Stimulated activated CD8-positive, alpha-beta memory T cell treated with anti-CD3 and anti-CD28 coated beads, Interleukin-4, amount 100 ng/mL, for 1 hour (primary cell): ENCODE measurements around the gene PADI2.
A peak's percentile ranks its signal among the peaks of the same experiment; 100 is the strongest.

ENCODE experiments used
- DNase-seq, 2 donors: peaks; one replicate each; pipeline ENCODE4 v3.0.0-alpha.2; 2020; ENCODE audit warnings: low read depth in 2 of 2, low spot score in 1 of 2

The PADI2 gene

DNA sequence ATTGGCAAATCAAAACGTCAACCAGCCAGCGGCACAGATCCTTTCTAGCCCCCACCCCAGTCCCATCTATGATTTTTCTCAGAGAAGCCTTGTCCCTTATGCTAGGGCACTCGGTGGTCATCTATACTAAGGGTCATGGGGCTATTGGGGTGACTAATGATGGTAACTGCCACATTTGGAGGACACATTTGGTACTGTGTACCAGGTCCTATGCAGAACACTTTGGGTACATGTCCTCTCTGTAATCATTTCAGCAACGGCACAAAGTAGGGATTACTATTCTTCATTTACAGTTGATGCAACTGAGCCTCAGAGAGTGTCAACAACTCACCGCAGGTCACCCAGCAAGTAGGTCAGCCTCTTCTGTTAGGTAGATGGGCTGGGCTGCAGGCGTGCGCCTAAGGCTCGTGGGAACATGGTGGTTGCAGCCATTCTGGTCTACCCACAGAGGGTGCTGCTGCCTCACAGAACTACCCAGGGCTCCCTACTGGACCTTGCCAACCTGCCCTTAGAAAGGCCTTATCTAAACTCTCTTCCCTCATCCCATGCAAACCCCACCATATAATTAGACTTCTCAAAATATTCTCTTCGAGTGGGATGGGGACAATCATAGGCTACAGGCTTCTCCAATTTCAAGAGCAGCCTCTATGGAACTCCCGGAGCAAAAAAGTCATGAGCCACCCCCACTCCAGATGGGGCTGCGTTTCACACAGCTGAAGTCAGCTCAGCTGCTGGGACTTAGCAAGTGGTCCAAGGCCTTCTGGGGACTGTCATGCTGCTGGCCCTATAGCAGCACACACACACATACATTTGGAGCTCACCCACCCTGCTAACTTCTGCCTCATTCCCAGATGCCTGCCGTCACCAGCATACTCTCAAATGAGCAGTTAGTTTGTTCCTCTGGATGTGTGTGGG lies 59.6 kb downstream of the PADI2 start:
- DNase-seq = no peak

DNA sequence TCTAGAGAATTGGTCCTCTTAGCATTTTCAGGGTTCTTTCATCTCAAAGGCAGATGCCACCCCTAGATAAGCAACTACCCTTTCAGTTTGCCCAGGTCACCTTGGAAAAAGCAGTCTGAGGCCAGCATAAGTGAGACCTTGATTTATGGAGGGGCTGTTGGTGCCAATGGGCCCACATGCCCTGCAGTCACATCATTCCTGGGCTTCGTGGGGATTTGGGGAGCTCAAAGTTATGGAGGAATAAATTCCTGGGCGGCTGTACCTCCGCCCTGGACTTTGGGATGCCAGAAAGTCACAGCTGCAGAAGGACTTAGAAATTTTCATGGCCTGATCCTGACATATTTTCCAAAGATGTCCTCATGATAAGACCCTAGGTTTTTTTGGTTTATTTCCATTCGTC lies 62.7 kb downstream of the PADI2 start:
- DNase-seq = no peak

DNA sequence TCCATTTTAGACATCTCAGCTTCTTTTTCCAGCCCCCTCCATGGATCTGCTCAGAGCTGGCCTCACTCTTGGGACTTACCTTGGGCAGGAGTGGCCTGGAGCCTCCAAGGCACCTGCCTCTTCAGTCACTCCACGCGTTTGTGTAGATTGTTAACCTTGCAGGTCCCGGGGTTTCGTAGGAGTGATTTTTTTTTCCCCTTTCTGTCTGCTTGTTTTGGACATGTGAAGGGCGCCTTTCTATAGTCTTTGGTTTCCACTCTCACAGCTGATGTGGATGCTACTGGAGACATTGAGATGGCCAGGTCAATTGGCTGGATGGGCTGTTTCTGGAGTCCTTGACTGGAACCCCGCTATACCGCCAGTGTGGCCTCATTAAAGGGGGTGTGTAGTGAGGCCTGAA lies 63.5 kb downstream of the PADI2 start:
- DNase-seq = no peak

DNA sequence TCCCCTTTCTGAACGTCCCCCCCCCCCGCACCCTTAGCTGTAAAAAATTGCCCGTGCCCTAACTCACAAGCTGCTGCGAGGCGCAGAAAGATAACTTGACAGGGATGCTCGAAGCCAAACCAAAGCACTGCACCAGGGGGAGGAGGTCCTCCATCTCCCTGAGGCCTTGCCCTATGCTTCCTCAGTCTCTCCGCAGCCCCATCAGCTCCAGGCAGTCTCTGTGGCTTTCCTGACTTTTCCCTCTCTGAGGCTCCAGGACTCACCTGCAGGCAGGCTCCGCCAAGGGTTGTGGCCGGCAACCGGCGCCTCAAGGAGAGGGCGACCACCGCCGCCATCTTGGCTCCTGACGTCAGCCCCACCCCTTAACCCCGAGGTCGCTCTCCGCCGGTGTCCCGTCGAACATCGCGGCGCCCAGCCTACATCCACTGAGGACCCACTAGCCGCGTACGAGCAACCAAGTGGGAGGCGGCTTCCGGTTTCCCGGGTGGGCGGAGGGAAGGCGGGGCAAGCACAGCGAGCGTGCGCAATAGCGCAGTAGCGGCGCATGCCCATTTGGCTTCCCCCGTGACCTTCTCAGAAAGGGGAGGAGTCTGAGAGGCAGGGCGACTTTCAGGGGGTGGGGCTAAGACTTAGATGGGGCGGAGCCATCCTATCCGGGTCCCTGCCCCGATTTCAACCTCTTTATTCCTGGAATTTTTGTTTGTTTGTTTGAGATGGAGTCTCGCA lies 65.4 kb downstream of the PADI2 start, which contains the start of gene SDHB:
SDHB (minus strand) TSS at position 348 of the 726 bp plus-strand sequence; CDS start at position 335, 13 bp downstream.
- peak; percentile 97 to 99 for DNase-seq

DNA sequence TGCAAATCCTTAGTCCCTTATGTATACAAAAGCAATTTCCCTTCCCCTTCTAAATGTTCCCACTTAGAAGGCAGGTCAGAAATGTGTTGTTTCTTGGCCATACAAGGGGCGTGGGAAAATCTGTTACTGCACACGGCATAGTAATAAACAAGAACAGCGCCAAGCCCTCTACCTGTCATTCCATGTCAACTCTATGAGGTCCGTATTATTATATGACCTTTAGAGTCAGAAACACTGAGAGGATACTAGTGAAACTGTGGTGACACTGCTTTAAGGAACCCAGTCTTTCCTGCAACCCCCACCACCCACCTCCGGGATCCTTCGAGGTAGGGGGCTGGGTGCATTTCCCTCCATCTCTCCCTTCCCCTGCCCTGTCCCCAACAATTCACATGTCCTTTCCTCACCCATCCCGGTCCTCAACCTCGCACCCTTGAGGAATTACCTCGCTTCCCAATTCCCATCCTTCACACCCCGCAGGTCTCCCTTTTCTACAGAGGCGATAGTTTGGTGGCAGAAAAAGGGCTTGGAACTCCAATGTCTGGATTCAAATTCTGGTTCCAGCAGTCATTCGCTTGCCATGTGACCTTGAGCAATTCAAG lies 66.1 kb downstream of the PADI2 start:
- DNase-seq = no peak

DNA sequence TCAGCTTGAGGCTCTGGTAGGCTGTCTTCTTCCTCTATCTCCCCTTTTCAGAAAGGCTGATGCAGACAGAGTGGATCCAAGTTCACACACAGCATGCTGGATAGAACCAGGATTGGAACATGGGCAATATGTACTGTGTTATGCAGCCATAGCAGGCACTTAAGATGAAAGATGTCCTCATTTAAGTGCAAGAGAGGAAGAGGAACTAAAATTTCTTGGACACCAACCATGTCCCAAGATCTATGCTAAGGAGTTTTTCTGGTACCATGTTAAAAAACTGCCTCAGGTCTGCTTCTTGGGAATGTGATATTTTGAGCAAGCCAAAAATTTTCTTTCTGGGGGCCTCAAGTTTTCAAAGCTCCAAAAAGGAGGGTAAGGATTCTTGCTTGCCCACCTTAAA lies 66.6 kb downstream of the PADI2 start:
- no peak for DNase-seq

DNA sequence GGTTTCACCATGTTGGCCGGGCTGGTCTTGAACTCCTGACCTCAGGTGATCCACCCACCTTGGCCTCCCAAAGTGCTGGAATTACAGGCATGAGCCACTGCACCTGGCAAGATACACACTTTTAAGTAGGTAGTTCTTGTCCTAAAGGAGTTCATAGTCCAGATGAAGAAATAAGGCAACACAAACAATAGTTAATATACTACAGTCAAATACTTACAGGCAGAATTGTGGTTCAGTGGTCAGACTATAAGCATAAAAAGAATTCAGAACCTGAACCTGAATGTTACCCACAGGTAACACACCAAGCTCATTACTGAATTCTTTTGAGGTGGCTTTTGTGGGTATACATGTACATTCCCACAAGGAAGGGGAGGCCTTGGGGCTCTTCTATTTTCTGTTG lies 67.2 kb downstream of the PADI2 start:
- DNase-seq = no peak

DNA sequence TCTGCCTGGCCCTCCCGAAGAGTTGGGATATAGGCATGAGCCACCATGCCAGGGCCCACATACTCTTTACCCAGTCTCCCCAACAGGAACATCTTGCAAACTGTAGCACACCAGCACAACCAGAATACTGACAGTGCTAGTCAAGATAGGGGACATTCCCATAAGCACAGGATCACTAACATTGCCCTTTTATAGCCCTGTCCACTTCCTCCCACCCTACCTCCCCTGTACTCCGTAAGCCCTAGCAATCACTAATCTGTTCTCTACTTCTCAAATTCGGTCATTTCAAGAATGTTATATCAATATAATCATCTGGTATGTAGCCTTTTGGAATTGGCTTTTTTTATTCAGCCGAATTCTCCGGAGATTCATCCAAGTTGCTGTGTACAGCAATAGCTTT lies 71.3 kb downstream of the PADI2 start:
- DNase-seq = no peak

DNA sequence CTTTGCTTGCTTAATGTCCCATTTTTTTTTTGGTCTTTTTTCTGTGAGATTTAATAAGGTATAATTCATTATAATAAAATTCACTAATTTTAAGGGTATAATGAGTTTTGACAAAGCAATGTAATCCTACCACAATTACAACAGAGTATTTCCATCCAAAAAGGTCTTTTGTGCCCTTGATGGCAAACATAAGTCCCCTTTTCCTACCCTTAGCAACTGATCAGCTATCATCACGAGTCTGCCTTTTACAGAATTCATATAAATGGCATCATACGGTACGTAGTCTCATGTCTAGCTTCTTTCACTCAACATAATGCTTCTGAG lies 73.0 kb downstream of the PADI2 start:
- no peak for DNase-seq

DNA sequence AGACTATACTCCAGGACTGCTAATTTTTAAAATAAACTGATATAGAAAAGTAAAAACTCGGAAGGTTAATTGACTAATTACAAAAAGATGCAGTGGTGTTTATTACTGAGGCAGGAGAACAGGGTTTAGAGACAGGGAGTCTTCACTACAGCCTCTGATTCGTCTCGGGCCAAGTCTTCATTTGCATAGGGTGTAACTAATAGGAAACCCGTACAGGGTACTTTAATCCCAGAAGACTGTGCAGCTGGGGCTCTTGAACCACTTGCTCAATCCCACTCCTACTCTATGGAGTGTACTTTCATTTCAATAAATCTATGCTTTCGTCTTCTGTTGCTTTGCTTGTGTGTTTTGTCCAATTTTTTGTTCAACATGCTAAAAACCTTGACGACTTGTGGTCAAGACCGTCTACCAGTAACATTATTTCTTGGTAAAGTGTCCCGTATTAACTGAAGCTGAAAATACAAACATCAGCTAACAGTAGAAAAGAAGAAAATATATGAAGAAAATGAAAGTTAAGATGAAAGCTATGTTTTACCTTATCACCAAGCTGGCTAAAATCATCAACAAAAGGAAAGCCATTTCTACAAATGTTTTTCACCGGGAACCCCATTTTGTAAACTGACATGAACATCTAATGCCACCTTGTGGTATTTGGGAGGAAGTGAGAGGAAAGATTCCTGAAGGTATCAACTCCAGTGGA lies 73.5 kb downstream of the PADI2 start:
- DNase-seq = no peak

DNA sequence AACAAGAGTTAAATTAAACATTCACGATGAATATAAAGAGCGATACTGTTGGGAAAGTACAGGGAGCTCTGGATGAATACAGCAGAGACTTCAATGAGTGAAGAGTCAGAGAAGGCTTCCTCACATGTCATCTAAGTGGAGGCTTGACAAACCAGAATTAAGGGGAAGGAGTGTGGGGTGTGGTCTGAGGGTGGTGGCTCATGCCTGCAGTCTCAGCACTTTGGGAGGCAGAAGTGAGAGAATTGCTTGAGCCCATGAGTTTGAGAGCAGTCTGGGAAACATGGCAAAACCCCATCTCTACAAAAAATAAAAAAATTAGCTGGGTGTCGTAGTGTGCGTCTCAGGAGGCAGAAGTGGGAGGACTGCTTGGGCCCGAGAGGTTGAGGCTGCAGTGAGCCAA lies 74.1 kb downstream of the PADI2 start:
- no peak for DNase-seq

DNA sequence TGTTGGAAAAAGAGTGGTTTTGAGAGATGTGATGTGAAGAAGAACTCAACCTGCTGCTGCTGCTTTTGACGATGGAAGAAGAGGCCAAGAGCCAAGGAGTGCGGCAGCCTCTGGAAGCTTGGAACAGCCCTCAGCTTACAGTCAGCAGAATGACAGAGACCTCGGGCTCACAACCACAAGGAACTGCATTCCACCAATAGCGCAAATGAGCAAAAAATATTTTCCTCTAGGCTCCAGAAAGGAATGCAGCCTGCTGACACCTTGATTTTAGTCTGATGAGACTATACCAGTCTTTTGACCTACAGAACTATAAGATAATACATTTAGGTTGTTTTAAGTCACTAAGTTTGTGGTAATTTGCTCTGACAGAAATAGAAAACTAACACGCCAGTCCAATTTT lies 75.6 kb downstream of the PADI2 start:
- DNase-seq = no peak

DNA sequence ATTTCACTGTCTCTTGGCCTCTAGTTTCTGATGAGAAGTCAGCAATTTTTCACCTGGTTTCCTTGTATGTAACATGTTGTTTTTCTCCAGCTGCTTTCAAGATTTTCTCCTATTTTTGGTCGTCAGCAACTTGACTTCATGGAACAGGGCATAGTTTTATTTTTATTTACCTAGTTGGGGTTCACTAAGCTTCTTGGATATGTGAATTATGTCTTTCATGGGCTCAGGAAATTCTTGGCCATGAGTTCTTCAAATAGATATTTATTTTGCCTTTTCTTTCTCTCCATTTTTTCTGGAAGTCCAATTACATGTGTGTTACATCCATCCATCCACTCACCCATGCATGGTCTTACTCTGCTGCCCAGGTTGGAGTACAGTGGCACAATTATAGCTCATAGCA lies 79.1 kb downstream of the PADI2 start:
- no peak for DNase-seq

DNA sequence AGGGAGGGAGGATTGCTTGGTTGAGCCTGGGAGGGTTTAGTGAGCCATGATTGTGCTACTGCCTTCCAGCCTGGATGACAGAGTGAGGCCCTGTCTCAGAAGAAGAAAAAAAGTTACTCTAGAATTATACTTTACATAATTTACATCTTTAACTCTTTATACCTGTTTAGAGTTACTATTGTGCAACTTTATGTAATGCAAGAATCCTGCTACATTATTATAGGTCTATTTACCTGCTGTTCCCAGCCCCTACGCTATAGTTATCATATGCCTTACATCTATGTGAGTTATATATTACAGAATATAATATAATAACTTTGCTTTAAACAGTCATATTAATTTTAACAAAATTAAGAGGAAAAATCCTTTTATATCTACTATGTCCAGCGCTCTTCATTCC lies 79.7 kb downstream of the PADI2 start:
- DNase-seq = no peak

DNA sequence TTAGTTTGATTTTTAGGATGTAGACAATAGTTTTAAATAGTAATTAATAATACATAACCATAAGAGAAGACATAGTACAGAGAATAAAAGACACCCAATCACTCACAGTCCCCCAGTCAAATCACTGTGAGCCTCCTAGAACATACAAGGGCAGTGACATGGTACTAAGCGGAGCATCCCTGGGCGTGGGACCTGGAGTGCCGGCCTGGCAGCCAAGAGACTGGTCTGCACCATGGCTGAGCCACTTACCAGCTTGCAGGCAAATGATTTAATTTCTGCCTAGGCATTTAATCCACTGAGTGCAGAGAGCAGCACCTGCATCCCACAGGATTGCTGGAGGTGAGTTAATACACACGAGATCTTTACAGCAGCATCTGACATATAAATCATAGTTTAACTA lies 85.8 kb downstream of the PADI2 start:
- DNase-seq = no peak

DNA sequence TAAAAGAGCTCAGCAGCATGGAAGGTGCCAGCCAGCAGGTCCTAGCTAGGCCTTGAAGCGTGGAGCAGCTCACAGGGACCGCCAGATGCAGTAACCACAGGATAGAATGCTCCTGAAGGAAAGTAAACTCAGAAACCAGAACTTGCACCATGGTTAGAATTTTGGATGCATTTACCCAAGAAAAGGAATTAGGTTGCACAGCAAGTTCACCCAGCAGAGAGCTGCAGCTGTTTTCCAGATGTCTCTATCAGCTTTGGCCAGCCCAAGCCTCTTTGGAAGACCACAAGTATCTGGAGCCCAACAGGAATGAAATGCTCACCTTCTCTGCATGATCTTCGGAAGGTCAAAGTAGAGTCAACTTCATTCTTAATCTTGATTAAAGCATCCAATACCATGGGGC lies 86.5 kb downstream of the PADI2 start:
- no peak for DNase-seq

DNA sequence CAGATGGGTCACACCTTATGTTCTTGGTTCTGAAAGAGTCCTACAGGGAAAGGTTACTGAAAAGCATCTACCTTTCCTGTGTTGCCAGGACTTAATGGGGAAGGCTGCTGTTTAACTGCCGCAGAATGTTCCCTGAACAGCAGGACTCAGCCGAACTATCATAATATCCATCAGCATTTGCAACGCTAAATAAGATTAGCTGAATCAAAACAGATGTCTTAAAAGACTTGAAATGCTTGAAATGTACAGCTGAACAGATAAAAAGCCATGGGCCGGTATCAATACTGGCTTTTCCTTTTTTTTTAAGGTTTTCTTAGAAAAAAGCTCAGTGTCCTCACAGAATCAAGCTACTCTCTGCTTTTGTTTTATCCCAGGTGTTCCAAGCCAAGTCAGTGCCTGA lies 87.8 kb downstream of the PADI2 start:
- no peak for DNase-seq

DNA sequence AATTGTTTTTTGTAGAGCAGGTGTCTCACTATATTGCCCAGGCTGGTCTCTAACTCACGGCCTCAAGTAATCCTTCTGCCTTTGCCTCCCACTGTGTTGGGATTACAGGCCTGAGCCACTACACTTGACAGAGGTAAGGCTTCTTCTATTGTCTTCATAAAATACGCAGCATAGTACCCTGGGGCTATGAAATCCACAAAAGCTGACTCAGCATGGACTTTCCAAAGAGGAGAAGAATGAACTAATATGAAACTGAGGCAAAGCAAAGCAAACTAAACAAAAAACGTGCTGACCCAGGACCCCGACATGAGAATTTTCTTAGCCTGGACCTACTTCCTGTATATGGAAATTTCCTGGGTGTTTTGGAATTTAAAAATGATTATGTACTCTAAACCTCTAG lies 89.0 kb downstream of the PADI2 start:
- DNase-seq = no peak

DNA sequence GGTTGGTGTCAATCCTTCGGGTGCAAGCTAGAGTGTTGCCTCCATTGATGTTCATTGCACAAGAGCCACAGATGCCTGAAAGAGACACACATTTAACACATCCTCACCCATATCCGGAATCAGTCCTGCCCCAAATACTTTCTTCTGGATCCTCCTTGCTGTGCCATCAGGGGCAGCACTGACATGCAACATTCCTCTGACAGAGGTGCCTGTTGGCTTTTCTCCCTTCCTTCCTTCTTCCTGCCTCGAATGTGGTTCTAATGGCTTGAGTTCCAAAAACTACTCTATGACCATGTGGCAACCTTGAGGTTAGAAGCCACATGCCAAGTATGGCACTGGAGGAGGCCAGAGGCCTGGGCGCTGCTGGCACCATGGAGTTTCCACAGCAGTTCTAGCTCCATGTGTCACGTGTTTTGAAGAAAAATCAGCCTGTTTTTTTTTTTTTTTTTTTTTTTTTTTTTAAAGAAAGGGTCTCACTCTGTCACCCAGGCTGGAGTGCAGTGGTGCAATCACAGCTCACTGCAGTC lies 90.5 kb downstream of the PADI2 start:
- DNase-seq = no peak

DNA sequence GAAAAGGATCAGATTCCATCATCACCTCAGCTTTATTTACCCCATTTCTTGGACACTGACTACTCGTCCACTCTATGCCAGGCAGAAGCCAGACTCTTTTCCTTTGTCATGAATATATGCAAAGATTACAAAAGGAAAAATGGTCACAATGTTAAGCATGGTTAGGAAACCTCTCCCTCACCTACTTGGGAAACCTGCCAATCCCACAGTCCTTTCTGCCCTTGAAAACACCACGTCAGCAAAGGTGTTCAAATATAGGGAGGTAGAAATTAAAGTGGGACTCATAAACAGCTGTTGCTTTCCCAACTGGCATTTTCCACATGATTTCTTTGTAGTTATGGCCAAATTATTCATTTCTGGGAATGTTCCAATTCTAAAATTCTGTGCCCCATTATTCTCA lies 91.4 kb downstream of the PADI2 start:
- DNase-seq = no peak

DNA sequence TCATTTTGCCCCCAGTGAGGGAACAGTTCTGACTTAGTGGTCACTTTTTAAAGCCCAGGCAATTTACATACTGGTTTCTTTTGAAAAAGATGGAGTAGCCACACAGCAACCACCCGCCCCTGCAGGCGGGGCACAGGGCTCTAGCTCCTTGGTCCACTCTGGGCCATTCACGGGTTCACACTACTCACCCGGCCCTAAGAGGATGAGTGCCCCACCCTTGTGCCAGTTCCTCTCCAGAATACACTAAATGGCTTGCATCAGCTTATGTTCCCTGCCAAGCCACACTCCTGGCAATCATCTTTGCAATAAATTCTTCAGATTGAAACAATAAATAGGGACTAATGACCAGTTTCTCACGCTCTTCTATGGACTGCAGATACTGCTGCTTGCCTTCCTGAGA lies 91.8 kb downstream of the PADI2 start:
- DNase-seq = no peak
